Subcutaneous adipose tissue (tissue), 4 donors: ENCODE results near the gene PKNOX1. TPM values are rescaled to one million over a fixed set of nuclear protein-coding genes. Genes with fewer than 3 reads are reported as not detected.

Source experiments
- CTCF ChIP-seq: fragments of 450-650 bp; IDR thresholded peaks from one replicate; pipeline ENCODE4 v1.5.1; 2016; ENCODE audit warnings: low read depth, mild to moderate bottlenecking, control low read depth, antibody characterized with exemption, moderate library complexity
- total RNA-seq, 4 donors: library from RNA; depleted of rRNA; stranded (reverse); fragments of >200 nt; gene quantifications; one replicate each; pipeline ENCODE4 v1.1.0, GENCODE V29; 2016

Gene PKNOX1
- total RNA-seq, 4 donors from 2014 or later = 7.9 to 9.2 (median 8.4) TPM

GRCh38 chr21:43020177-43020576 is 45.8 kb downstream of the PKNOX1 start:
- TF ChIP-seq CTCF = no peak

- TF ChIP-seq CTCF = no peak
Observed at GRCh38 chr21:43020771-43021170, 46.4 kb downstream of the PKNOX1 start.

- no peak for TF ChIP-seq CTCF
Observed at GRCh38 chr21:43021191-43021590, 46.8 kb downstream of the PKNOX1 start.

GRCh38 chr21:43021756-43022600 is 47.6 kb downstream of the PKNOX1 start:
- no peak for TF ChIP-seq CTCF

GRCh38 chr21:43023175-43023574 is 48.8 kb downstream of the PKNOX1 start:
- TF ChIP-seq CTCF = no peak

GRCh38 chr21:43024439-43025136 is 50.2 kb downstream of the PKNOX1 start:
- no peak for TF ChIP-seq CTCF

- TF ChIP-seq CTCF = no peak
Observed at GRCh38 chr21:43025636-43026180, 51.3 kb downstream of the PKNOX1 start.
